HG03139 (cell line): ENCODE results near the gene NLRP8.
"Not testable (repeated sequence)": the region's sequence is repeated elsewhere in the genome, so short reads cannot be mapped to it uniquely, and the experiment has no call there.

ENCODE experiments used
- ATAC-seq: cut with Tn5 transposase; IDR thresholded peaks from one replicate; pipeline ENCODE4 v1.9.1; 2021; ENCODE audit not compliant: unreplicated experiment

Gene NLRP8

DNA sequence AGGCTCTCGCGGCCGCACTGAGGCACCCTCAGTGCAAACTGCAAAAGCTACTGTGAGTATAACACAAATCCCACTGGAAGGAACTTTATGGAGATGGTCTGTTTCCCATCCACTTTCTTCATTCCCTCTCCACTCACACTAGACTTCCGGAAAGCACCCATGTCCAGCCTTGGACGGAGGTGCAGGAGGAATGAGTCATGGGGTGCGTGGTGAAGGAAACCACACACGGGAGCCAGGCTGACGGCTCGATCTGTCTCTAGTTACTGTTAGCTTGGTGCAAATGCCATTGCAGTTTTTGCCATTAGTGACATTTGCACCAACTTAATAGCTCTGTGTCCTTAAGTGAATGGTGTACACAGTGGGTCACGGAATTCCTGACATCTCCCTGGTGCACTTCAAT is 14.6 kb downstream of the NLRP8 start:
- no peak for ATAC-seq

DNA sequence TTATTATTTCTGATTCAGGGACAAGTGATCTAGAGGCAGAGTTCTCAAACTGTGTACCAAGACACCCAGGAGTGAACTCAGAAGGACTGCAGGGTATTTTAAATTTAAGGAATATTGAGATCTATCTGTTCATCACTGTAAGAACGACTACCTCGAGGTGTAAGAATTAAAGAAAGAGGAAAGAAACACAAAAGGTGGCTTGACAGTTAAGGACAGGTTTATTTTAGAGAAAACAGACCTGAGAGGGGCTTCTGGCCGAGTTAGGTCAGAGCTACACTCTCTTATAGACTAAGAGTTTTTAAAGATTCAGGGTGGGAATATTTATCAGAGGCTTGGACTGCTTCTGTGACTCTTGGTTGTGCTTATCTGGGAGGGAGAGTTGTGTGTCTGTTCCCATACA is 26.4 kb downstream of the NLRP8 start:
- ATAC-seq = no peak

DNA sequence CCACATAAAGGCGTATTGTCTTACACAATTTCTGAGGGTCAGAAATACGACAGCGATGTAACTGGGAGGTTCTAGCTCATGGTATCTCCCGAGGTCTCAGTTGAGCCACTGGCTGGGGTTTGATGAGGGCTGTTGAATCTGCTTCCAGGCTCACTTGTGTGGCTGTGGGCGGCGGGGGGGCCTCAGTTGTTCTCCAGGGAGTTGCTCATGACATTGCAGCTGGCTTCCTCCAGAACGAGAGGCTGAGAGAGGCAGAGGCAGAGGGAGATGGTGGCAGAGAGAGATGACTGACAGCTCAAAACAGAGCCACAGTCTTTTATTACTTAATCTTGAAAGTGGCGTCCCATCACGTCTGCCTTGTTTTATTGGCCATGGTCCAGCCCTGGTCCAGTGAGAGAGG is 32.8 kb downstream of the NLRP8 start:
- no peak for ATAC-seq

DNA sequence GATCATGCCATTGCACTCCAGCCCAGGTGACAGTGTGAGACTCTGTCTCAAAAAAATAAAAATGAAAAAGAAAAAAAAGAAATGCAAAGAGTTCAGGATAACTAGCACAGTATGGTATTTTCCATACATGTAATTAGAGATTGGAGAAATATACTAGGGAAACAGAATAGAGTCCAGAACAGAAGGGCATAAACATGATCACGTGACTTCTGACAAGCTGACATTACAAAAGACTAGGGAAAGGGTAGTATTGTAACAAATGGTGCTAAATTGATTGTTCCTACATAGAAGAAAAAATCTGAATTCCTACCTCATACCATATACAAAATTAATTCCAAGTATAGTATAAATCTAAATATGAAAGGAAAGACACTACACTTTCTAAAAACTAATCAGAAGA is 37.6 kb downstream of the NLRP8 start:
- no peak for ATAC-seq

DNA sequence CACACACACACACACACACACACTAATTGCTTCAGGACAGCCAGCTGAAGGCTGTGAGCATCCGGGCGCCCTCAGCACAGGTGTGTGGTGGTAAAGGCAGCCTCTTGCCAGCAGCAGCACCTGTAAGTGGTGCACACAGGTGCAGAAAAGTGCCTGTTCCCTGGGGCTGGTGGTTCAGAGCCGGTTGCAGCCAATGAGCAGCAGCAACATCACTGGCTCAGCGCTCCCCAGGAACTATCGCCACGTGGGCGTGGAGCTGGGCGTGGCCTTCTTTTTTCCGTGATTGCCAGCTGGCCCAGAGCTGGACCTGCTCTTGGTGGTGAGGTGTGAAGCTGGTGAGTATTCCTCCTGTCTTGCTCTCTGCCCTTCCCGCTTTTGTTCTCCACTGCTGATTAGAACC is 38.9 kb downstream of the NLRP8 start, which contains the start of gene NLRP5:
TSS of gene NLRP5 (plus strand) at position 289 of the 400 bp plus-strand sequence.
- no peak for ATAC-seq

DNA sequence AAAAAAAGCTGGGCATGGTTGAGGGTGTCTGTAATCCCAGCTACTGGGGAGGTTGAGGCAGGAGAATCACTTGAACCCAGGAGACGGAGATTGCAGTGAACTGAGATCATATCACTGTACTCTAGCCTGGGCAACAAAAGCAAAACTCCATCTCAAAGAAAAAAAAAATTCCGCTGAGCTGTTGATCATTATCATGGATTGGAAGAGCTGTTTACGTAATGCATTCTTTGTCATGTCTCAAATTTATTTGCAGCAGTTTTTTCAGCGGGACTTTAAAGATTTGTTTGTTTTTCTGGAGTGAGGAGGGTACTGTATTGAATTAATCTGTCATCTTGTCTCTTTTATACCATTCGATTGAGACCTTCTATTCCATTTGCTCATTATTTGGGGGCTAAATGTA is 43.2 kb downstream of the NLRP8 start:
- ATAC-seq = no peak

DNA sequence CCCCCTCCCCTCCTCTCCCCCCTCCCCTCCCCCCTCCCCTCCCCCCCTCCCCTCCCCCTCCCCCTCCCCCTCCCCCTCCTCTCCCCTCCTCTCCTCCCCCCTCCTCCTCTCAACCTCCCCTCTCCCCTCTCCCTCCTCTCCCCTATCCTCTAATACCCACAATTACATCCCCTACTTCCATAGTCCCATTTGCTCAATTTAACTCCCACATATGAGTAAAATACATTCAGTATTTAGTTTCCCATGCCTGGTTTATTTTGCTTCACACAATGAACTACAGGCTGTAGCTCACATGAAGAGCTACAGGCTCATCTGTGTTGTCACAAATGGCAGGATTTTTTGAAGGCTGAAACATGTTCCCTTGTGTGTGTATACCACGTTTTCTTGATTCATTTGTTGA is 45.9 kb downstream of the NLRP8 start:
- ATAC-seq = no peak

DNA sequence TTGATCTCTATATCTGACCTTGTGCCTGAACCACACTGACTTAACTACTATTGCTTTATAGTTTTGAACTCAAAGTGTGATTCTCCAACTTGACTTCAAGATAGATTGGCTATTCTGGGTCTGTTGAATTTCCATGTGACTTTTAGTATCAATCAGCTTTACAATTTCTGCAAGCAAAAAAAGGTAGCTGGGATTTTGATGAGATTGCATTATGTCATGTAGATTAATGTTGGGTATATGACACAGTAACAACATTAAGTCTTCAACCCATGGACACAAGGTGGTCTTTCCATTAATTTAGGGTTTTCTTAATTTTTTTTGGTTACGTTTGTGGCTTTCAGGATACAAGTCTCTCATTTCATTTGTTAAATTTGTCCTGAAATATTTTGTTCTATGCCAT is 67.1 kb downstream of the NLRP8 start:
- no peak for ATAC-seq

DNA sequence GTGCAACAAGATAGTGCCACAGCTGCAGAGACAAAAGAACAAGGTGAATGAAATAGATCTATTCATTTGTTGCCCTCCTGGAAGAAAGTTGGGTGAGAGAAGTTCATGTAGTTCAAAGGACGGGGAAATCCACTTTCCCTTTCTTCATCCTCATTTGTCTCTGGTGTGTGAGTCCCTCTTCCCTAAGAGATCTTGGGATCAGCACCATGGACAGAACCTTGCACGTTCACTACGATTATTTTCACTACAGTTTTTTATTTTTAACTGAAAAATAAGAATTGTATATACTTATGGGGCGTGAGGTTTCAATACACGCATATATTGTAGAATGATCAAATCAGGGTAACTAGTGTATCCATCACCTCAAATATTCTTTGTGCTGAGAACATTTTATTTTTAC is 68.1 kb downstream of the NLRP8 start:
- ATAC-seq = no peak

DNA sequence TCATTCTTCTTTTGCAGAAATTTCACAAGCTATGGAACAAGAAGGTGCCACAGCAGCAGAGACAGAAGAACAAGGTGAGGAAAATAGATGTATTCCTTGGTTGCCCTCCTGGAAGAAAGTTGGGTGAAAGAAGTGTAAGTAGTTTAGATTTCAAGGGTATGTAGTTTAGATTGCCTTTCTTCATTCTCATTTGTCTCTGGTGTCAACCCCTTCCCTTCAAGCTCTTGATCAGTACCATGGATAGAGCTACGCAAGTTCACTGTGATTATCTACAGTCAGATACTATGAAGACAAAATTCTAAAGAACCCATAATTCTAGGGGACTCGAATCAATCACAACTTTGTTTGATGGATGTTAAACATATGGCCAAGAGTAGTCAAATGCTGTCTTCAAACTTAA is 71.7 kb downstream of the NLRP8 start:
- ATAC-seq = not testable (repeated sequence)

DNA sequence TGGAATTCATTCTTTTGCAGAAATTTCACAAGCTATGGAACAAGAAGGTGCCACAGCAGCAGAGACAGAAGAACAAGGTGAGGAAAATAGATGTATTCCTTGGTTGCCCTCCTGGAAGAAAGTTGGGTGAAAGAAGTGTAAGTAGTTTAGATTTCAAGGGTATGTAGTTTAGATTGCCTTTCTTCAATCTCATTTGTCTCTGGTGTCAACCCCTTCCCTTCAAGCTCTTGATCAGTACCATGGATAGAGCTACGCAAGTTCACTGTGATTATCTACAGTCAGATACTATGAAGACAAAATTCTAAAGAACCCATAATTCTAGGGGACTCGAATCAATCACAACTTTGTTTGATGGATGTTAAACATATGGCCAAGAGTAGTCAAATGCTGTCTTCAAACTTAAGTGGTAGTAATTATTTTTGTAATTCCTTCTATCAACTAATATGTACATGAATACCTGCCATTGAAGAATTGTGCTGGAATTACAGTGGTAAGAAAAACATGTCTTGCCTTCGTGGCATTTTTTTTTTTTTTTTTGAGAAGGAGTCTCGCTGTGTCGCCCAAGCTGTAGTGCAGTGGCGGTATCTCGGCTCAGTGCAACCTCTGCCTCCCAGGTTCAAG is 72.8 kb downstream of the NLRP8 start:
- not testable (repeated sequence) for ATAC-seq

DNA sequence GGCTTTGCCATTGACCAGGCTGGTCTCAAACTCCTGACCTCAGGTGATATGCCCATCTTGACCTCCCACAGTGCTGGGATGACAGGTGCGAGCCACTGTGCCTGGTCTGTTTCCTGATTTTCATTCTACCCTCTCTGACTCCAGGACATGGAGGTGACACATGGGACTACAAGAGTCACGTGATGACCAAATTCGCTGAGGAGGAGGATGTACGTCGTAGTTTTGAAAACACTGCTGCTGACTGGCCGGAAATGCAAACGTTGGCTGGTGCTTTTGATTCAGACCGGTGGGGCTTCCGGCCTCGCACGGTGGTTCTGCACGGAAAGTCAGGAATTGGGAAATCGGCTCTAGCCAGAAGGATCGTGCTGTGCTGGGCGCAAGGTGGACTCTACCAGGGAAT is 79.1 kb downstream of the NLRP8 start:
- no peak for ATAC-seq
